HG02938 (cell line): ENCODE data around the gene CERK.
A peak's percentile ranks its signal among the peaks of the same experiment; 100 is the strongest.

Experiments used
- ATAC-seq: cut with Tn5 transposase; IDR thresholded peaks from one replicate; pipeline ENCODE4 v1.9.1; 2021; ENCODE audit warnings: mild to moderate bottlenecking, moderate library complexity; ENCODE audit not compliant: unreplicated experiment

The CERK gene

DNA sequence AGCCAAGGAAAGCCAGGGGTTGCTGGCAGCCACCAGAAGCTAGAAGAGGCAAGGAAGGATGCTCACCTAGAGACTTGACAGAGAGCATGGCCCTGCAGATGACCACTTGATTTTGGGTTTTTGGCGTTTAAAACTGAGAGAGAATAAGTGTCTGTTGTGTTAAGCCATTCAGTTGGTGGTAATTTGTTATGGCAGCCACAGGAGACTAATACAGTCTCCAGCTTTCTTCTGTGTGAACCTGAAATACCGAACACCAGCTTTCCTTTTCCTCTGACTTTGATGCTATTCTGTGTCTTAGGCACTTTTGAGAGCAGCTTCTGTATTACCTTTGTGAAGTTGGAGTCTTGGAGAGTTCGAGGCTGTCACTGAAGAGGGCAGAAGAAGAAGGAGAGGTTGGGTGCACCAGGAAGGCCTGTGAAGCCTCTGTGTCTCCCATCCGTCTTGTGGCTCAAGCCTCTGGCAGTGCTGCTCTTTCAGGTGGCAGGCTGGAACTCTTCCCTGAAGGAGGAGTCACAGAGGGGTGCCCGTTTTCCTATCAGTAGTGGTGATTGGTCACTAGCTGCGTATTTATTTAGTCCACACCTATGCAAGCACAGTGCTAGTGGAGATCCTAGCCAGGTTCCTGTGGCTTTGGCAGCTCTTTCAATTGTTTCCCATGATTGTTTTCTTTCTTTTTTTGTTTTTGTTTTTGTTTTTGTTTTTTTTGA, 26.9 kb upstream of the CERK start:
- ATAC-seq: no peak

DNA sequence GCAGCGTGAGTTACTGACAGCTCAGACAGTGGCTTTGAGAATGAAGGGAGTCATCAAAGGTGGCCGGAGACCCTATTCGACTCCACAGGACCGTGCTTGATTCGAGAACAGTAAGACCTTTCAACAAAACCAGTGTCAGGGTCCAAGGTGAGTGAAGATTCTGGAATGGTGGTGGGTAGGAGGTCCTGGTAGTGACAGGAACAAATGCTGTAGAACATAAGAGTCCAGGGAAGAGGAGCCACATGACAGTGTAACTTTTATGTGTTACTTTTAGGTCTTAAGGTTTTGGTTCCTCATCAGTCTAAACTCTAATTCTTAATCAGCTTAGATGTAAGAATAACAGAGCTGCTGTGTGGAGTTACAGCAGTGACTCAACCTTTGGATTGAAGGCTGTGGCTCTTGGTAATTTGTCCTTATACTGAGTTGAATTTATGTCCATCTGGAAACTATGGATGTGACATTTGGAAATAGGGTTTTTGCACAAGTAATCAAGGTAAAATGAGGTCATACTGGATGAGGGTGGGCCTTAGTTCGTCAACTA, 26.2 kb upstream of the CERK start:
- no peak for ATAC-seq

GRCh38 chr22:46763051-46763705, 25.1 kb upstream of the CERK start:
- ATAC-seq: peak; percentile 49

DNA sequence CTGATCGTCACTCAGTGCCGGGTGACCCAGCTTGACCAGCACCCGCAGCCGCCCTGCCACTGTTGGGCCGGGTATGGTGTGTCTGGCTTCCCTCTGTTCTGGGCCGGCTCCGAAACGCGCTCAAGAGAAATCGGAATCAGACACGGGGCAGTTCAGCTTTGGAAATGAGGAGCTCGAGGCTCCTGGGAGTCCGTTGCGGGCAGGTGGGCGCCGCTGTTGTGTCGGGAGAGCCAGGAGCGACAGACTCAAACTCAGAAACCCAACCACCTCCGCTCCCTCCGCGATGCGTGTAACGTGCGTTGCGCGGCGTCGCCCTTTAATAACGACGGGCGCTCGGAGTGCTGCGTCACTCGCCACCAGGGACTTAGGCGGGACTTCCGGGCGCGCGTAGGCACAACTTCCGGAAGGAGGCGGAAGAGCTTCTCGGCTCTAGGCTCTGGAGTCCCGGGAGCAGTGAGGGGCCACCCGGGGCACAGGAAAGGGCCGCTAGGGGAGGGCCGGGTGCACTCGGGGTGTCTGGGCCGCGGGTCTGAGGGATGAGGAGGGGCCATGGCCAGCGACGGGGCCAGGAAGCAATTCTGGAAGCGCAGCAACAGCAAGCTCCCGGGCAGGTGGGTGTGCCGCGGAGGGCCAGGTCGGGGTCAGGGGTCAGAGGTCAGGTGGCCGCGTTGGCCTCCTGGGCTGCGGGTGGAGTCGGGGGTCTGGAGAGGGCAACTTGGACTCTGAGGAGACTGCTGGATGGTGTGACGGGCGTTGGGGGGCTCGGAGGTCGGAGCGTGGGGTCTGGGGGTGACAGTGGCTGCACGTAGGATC, 24.4 kb upstream of the CERK start, which contains the start of gene TBC1D22A:
Gene TBC1D22A (plus strand): TSS at position 413 of the 813 bp plus-strand sequence. CDS start 137 bp downstream, at position 550.
- peak; percentile 63 for ATAC-seq

DNA sequence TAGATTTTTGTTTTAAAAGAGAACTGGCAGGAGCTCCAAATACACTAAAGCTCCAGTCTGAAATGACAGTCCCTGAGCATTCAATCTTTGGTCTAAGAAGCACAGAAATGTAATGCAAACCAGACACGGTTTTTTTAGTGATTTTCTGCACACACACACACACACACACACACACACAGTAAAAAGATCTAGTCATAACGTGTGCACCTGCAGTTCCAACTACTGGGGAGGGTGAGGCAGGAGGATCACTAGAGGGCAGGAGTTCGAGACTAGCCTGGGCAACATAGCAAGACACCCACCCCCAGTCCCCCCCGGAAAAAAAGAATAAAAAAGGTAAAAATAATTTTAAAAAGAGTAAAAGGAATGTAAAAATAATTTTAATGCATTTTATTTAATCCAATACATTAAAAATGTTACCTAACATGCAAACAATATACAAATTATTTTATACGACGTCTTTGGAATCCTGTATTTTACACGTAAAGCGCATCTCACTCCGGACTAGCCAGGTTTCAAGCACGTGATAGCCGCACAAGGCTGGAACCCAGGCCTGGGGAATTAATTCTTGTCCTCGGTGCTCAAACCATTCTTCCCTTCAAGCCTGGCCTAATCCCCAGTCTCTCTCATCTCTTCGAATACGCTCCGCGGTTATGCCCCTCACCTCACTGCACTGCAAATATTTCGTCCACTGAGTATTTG, 23.6 kb upstream of the CERK start:
- no peak for ATAC-seq

GRCh38 chr22:46761017-46761416, 23.0 kb upstream of the CERK start:
- no peak for ATAC-seq

GRCh38 chr22:46758867-46759290, 20.8 kb upstream of the CERK start:
- ATAC-seq: no peak

DNA sequence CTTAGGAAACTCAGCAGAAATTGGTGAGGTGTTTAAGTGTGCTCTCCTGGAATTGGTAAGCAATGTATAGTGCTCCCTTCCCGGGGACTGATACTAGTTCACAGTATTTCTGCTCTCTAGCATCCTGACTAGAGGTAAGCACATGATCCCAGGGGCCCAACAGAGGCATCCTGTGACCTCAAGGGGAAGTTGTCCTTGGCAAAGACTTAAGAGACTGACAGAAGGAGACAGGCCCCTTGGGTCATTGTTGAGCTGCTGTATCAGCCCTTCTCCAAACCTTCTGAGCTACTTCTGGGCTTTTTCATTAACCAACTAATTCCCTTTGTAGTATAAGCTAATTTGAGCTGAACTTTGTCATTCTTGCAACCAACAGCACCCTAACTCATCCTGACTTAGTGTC, 20.1 kb upstream of the CERK start:
- no peak for ATAC-seq

DNA sequence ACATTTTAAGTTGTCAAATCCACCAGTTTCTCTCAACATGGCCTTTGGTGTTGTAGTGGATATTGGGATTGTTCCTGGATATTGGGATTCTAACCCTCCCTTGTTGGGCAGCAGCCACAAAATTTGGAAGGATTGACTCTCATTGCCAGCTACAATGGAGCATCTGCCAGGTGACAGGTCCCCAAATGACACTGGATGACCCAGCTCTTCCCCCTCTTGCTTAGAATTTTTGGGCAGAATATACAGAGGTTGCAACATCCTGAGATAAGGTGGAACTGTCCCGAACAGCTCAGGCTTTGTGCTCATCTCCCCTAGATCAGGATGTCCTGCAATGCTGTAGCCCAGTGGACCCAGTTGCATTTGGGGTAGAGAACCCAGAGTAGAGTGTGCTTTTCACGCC, 19.1 kb upstream of the CERK start:
- no peak for ATAC-seq

DNA sequence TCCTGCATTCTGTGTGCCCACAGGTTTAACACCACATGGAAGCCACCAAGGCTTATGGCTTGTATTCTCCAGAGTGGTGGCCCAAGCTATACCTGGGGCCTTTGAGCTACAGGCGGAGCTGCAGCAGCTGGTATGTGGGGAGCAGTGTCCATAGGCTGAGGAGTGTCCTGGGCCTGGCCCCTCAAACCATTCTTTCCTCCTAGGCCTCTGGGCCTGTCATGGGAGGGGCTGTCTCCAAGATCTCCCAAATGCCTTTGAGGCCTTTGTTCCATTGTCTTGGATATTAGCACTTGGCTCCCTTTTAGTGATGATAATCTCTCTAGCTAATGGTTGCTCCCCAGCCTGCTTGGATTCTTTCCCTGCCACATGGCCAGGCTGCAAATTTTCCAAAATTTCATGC, 18.0 kb upstream of the CERK start:
- no peak for ATAC-seq

- ATAC-seq: no peak
Measured at GRCh38 chr22:46755525-46755924, 17.5 kb upstream of the CERK start.

- ATAC-seq: no peak
Measured at GRCh38 chr22:46754826-46755225, 16.8 kb upstream of the CERK start.

DNA sequence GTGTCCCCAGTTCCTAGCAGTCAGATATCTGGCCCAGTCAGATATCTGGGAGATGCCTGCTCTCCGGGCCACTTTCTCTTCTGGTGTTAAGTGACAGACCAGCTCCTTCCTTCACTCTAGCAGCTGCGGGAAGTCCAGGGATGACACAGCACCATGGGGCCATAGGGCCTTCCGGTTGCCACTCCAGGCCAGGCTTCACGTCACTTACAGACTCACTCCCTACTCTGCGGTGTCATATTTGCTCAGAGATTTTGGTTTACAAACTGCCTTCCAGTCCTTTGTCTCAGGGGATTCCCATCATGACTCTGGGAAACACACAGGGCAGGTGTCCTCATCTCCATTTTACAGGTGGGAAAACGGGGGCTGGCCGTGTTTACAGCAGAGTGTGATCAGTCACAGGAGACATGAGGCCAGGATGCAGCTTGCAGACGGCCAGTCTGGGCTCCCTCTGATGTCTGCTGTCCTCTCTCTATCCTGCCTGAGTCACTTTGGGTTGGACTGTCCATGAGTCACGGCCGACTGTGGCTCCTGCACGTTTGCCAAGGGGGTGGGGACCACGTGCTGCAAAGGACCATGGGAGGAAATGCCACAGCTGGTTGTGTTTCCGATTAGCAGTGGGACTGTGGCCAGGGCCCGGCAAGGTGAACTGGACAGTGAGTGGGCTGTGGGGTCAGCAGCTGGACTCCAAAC, 16.2 kb upstream of the CERK start:
- ATAC-seq: no peak

DNA sequence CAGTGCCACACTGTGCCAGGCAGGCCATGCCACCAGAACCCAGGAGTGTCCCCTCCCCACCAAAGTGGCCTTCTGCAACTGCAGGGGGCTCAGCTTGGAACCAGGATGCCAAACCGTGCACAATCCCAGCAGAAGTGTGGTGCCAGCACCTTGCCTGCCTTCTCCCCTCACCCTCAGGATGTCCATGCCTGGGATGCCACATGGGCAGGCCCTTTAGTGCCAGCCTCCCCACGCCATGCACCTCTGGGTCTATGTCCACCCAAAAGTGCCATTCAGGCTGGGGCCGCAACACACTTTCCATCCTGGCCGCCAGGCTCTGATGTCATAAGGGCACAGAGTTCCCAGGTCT, 15.7 kb upstream of the CERK start:
- ATAC-seq: no peak

DNA sequence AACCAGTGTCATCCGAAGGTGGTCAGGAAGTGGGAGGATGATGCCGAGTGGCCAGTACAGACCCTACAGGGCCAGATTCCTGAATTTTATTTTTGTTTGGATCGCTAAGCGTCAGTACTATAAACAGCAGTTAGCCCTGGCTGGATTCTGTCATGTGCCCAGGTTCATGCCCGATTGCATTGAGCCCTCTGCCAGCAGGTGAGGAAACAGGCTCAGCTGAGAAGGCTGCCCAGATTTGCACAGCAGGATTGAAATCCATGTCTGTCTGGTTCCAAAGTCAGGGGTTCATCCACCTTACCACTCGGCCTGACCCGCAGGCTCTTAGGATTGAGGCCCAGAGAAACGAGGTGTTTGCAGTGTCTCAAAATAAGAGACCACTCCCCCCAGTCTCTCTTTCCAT, 15.3 kb upstream of the CERK start:
- no peak for ATAC-seq

DNA sequence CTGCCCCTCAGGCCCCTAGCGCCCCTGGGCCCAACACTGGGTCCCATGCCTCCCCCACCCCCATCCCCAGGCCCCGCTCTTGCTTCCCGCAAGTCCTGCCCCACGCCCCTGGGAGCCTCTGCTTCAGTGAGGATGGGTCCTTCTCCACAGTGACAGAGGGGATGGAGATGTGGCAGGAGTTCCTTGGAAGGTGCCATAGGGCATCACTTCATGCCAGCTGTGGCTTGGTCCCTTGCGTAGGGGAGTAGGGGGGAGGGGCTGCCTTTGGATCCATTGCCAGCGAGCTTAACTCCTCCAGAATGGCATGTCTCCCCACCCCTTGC, 14.9 kb upstream of the CERK start:
- ATAC-seq: no peak

GRCh38 chr22:46752286-46752987, 14.4 kb upstream of the CERK start:
- no peak for ATAC-seq

DNA sequence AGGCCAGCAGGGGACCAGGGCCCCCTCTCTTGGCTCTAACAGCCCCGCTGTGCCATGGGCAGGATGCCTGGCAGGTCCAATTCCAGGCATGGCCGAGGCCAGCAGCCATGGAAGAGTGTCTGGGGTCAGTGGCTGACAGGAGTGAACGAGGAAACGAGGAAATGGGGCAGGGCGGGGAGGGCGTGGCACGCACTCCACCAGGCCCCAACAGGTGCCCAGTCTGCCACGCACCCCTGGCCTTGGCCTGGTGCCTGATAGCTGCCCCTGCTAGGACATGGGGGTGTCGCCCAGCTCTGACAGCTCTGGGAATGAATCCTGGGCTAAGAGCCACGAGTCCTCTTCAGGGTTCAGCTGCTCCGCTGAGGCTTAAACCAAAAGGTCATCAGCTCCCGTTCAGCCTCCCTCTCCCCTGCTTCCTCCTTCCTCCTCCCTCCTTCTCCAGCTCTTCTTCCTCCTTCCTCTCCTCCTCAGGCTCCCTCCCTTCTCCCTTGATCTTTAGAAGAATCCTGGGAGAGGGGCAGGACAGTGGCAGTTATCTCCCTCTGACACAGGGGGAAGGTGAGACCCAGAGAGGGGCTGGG, 12.9 kb upstream of the CERK start:
- no peak for ATAC-seq

DNA sequence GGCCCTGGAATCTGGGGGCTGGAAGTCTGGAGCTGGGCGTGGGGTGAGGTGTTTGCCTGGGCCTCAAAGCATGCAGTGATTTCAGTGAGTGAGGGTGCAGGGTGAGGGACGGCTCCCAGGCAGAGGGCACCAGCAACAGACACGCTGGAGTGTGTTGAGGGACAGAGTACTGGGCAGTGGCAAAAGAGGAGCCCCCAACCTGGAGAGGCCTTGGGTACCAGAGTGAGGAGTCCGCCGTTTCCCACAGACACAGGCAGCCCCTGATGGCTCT, 12.4 kb upstream of the CERK start:
- ATAC-seq: no peak
